SK-N-MC (cell line): ENCODE results near the gene TACR1.

Source experiments
- EZH2 ChIP-seq: fragments of 200-600 bp; sonication (generic); IDR thresholded peaks from one replicate; pipeline ENCODE4 v1.6.1; 2017; ENCODE audit warnings: antibody characterized with exemption
- POLR2AphosphoS5 ChIP-seq: IDR thresholded peaks from 2 replicates; pipeline ENCODE4 v1.6.1; 2012; ENCODE audit warnings: mild to moderate bottlenecking, low read depth, low read length, borderline replicate concordance

DNA sequence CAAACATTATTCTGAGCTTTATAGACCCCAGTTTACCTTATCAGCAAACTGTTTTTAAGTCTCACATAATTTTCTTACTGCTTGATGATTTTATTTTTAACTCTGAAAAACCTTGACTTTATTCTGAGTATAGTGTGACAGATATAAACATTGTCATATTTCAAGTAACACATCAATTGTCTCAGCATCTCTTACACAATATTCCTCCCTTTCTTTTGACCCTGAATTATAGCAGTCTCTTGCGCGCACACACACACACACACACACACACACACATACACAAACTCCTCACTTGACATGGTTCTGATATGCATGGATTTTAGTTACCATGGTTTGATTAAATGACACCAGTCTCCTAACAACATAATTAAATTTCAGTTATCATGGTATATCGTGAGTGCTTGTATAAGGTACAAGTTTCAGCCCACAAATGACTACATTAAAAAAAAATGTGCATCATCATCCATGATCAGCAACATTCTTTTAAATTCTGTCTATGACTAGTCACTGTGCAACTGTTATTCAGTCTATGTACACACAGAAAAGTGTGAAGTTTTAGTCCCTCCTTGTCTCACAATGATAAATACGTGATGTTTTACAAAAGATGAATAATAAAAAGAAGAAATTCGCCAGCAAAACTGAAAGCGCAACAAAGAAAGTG is 39.5 kb upstream of the TACR1 start:
- TF ChIP-seq EZH2 (no peak), POLR2AphosphoS5 (no peak)
